HepG2 (cell line): ENCODE data around the gene SYT7. TPM values are rescaled to one million over a fixed set of nuclear protein-coding genes. Genes with fewer than 3 reads are reported as not detected.

Experiments
- ATAD3A ChIP-seq: sonication (generic); formaldehyde crosslinking; IDR thresholded peaks from 2 replicates; pipeline ENCODE4 v1.4.0; 2020; ENCODE audit warnings: missing genetic modification reagents
- ATF7 ChIP-seq, 2 experiments: fragments of 450-650 bp in 1 of 2; sonication (generic) in 1 of 2; formaldehyde crosslinking in 1 of 2; IDR thresholded peaks; 2 replicates each; pipeline versions ENCODE4 v1.4.0 to v1.6.1; 2016 to 2020; ENCODE audit warnings: antibody characterized with exemption in 1 of 2, mild to moderate bottlenecking in 1 of 2, missing genetic modification reagents in 1 of 2
- BORCS8-MEF2B ChIP-seq: sonication (generic); formaldehyde crosslinking; IDR thresholded peaks from 2 replicates; pipeline ENCODE4 v1.8.0; 2022; ENCODE audit warnings: mild to moderate bottlenecking, missing genetic modification reagents
- CEBPB ChIP-seq: IDR thresholded peaks from 2 replicates; pipeline ENCODE4 v1.6.1; 2011; ENCODE audit warnings: low read depth, low read length, improper control_type of control experiment, borderline replicate concordance
- FOXO1 ChIP-seq: sonication (generic); formaldehyde crosslinking; IDR thresholded peaks from 2 replicates; pipeline ENCODE4 v1.4.0; 2020; ENCODE audit warnings: missing genetic modification reagents
- GFI1 ChIP-seq: sonication (generic); formaldehyde crosslinking; IDR thresholded peaks from 2 replicates; pipeline ENCODE4 v1.5.0; 2020; ENCODE audit warnings: missing genetic modification reagents, mild to moderate bottlenecking, borderline replicate concordance
- JUND ChIP-seq: sonication (generic); formaldehyde crosslinking; IDR thresholded peaks from 2 replicates; pipeline ENCODE4 v1.8.0; 2022; ENCODE audit warnings: mild to moderate bottlenecking, missing genetic modification reagents
- MAF1 ChIP-seq: sonication (generic); formaldehyde crosslinking; IDR thresholded peaks from 2 replicates; pipeline ENCODE4 v1.5.0; 2020; ENCODE audit warnings: missing genetic modification reagents, borderline replicate concordance
- NCOA1 ChIP-seq: sonication (generic); formaldehyde crosslinking; IDR thresholded peaks from 2 replicates; pipeline ENCODE4 v1.9.0; 2021; ENCODE audit warnings: missing genetic modification reagents
- PHF8 ChIP-seq: sonication (generic); formaldehyde crosslinking; IDR thresholded peaks from 2 replicates; pipeline ENCODE4 v1.5.0; 2020; ENCODE audit warnings: missing genetic modification reagents
- PPARG ChIP-seq: conservative IDR thresholded peaks from 2 replicates; pipeline ENCODE4 v1.6.1; 2016; ENCODE audit warnings: missing biosample characterization, missing genetic modification reagents
- REPIN1 ChIP-seq: sonication (generic); formaldehyde crosslinking; IDR thresholded peaks from 2 replicates; pipeline ENCODE4 v1.8.0; 2022; ENCODE audit warnings: missing genetic modification reagents, low read depth, mild to moderate bottlenecking, borderline replicate concordance
- SETDB1 ChIP-seq: sonication (generic); formaldehyde crosslinking; IDR thresholded peaks from 2 replicates; pipeline ENCODE4 v1.5.1; 2020; ENCODE audit warnings: missing genetic modification reagents, mild to moderate bottlenecking, borderline replicate concordance
- ZFP36 ChIP-seq: fragments of 150-350 bp; IDR thresholded peaks from 2 replicates; pipeline ENCODE4 v1.6.1; 2018; ENCODE audit warnings: borderline replicate concordance, low read length, low read depth; ENCODE audit not compliant: partially characterized antibody
- ZNF781 ChIP-seq: sonication (generic); formaldehyde crosslinking; IDR thresholded peaks from 2 replicates; pipeline ENCODE4 v1.5.1; 2020; ENCODE audit warnings: borderline replicate concordance, mild to moderate bottlenecking, missing genetic modification reagents; ENCODE audit errors: not compliant biosample characterization
- polyA plus RNA-seq, 8 experiments: library from polyadenylated mRNA; depleted of rRNA in 3 of 8; stranded (reverse) in 7 of 8; unstranded in 1 of 8; fragments of >200 nt; fragmentation: Illumina TruSeq in 4 of 8; extraction: Trizol in 4 of 8; gene quantifications; 2 replicates each; pipeline versions ENCODE4 v1.2.1 to v1.2.3, GENCODE V29; 2011 to 2016; ENCODE audit warnings: low read depth in 4 of 8, missing spikeins in 1 of 8, mixed read lengths in 1 of 8; ENCODE audit not compliant: insufficient read depth in 1 of 8
- total RNA-seq, 5 experiments: library from RNA; depleted of rRNA; stranded (reverse); fragments of >200 nt; fragmentation: Illumina TruSeq; extraction: Trizol; gene quantifications; 2 replicates each; pipeline ENCODE4 v1.2.3, GENCODE V29; 2016; ENCODE audit warnings: low read depth in 1 of 5
- TF ChIP-seq, protein P1 (sequence below): IDR thresholded peaks from 2 replicates; pipeline ENCODE4 v1.6.1; 2016; ENCODE audit warnings: missing biosample characterization, missing genetic modification reagents, low read depth
- TF ChIP-seq, protein P2 (sequence below): sonication (generic); formaldehyde crosslinking; IDR thresholded peaks from 2 replicates; pipeline ENCODE4 v1.5.0; 2020; ENCODE audit warnings: missing genetic modification reagents
- TF ChIP-seq, protein P3 (sequence below): sonication (generic); formaldehyde crosslinking; IDR thresholded peaks from 2 replicates; pipeline ENCODE4 v1.5.0; 2020; ENCODE audit warnings: missing genetic modification reagents
- TF ChIP-seq, protein P4 (sequence below): sonication (generic); formaldehyde crosslinking; IDR thresholded peaks from 2 replicates; pipeline ENCODE4 v1.5.0; 2020; ENCODE audit warnings: mild to moderate bottlenecking, missing genetic modification reagents, moderate library complexity
- TF ChIP-seq, protein P5 (sequence below): sonication (generic); formaldehyde crosslinking; IDR thresholded peaks from 2 replicates; pipeline ENCODE4 v1.5.1; 2020; ENCODE audit warnings: missing genetic modification reagents, mild to moderate bottlenecking, borderline replicate concordance
- TF ChIP-seq, protein P6 (sequence below): sonication (generic); formaldehyde crosslinking; IDR thresholded peaks from 2 replicates; pipeline ENCODE4 v1.4.0; 2020; ENCODE audit warnings: missing genetic modification reagents

The SYT7 gene
- total and polyA plus RNA-seq, 2 of the 13 experiments (the other 11 are each of a cell fraction or from before 2014, with no cell fraction given) = 1.4 to 4.4 TPM

DNA sequence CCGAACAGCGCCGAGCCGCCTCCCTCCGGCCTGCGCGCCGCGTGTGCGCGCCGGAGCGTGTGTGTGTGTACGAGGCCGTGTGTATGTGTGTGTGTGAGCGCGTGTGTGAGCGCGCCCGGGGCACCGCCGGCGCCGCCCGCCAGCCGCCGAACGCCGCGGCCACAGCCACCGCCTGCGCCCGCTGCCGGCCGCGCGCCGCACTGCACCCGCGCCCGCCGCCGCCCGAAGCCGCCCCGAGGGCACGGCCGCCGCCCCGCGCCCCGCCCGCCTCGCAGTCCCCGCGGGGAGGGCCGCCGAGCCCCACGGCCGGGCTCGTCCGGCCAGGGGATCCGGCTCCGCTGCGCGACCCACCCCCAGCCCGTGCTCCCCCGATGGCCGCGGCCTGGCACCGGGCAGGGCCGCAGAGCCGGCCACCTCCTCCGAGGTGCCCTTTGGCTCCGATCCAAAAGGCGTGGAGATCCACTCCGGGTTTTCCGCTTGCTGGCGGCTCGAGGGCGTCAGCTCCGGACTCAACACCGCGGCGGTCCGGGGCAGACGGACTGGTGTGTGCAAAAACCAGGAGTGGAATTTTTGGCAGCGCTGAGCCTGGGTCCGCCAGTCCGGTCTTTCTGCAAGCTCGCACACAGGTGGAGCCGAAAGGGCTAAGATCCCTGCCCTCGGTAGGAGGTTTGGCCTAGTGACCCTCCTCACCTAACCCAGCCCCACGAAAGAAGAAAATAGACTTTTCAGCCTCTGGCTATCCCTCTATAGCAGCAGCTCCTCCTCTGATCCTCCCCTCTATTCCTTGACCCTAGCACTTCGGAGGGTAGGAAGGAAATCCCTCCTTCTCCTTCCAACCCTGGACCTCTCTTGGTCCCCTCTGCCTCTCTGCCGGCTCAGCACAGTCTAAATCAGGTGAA, at the start of gene SYT7 (continued):
- TF ChIP-seq, protein P1, sequence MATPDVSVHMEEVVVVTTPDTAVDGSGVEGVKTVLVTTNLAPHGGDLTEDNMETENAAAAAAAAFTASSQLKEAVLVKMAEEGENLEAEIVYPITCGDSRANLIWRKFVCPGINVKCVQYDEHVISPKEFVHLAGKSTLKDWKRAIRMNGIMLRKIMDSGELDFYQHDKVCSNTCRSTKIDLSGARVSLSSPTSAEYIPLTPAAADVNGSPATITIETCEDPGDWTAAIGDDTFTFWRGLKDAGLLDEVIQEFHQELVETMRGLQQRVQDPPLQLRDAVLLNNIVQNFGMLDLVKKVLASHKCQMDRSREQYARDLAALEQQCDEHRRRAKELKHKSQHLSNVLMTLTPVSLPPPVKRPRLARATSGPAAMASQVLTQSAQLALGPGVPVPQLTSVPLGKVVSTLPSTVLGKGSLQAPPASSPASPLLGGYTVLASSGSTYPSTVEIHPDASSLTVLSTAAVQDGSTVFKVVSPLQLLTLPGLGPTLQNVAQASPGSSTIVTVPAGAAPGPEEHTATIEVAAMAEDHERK (CRISPR knock-in tag) = no peak
- no peak for TF ChIP-seq ATF7 (IDR thresholded peaks at IDR 0.05)
- TF ChIP-seq ATF7 (CRISPR knock-in tag; IDR thresholded peaks at IDR 0.05) = no peak
- peak; percentile 59; the same call in 1 of the 2 replicates for TF ChIP-seq BORCS8-MEF2B (CRISPR knock-in tag)
- no peak for TF ChIP-seq ATAD3A (CRISPR knock-in tag)
- TF ChIP-seq NCOA1 (CRISPR knock-in tag) = no peak
- TF ChIP-seq, protein P2, sequence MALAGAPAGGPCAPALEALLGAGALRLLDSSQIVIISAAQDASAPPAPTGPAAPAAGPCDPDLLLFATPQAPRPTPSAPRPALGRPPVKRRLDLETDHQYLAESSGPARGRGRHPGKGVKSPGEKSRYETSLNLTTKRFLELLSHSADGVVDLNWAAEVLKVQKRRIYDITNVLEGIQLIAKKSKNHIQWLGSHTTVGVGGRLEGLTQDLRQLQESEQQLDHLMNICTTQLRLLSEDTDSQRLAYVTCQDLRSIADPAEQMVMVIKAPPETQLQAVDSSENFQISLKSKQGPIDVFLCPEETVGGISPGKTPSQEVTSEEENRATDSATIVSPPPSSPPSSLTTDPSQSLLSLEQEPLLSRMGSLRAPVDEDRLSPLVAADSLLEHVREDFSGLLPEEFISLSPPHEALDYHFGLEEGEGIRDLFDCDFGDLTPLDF (CRISPR knock-in tag) = no peak
- peak; percentile 20; the same call in 1 of the 2 replicates for TF ChIP-seq FOXO1 (CRISPR knock-in tag)
- TF ChIP-seq, protein P3, sequence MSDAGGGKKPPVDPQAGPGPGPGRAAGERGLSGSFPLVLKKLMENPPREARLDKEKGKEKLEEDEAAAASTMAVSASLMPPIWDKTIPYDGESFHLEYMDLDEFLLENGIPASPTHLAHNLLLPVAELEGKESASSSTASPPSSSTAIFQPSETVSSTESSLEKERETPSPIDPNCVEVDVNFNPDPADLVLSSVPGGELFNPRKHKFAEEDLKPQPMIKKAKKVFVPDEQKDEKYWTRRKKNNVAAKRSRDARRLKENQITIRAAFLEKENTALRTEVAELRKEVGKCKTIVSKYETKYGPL = no peak
- no peak for TF ChIP-seq ZNF781 (CRISPR knock-in tag)
- TF ChIP-seq, protein P4, sequence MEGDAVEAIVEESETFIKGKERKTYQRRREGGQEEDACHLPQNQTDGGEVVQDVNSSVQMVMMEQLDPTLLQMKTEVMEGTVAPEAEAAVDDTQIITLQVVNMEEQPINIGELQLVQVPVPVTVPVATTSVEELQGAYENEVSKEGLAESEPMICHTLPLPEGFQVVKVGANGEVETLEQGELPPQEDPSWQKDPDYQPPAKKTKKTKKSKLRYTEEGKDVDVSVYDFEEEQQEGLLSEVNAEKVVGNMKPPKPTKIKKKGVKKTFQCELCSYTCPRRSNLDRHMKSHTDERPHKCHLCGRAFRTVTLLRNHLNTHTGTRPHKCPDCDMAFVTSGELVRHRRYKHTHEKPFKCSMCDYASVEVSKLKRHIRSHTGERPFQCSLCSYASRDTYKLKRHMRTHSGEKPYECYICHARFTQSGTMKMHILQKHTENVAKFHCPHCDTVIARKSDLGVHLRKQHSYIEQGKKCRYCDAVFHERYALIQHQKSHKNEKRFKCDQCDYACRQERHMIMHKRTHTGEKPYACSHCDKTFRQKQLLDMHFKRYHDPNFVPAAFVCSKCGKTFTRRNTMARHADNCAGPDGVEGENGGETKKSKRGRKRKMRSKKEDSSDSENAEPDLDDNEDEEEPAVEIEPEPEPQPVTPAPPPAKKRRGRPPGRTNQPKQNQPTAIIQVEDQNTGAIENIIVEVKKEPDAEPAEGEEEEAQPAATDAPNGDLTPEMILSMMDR = peak; percentile 53
- TF ChIP-seq CEBPB = no peak
- no peak for TF ChIP-seq GFI1 (CRISPR knock-in tag)
- no peak for TF ChIP-seq MAF1 (CRISPR knock-in tag)
- TF ChIP-seq, protein P5, sequence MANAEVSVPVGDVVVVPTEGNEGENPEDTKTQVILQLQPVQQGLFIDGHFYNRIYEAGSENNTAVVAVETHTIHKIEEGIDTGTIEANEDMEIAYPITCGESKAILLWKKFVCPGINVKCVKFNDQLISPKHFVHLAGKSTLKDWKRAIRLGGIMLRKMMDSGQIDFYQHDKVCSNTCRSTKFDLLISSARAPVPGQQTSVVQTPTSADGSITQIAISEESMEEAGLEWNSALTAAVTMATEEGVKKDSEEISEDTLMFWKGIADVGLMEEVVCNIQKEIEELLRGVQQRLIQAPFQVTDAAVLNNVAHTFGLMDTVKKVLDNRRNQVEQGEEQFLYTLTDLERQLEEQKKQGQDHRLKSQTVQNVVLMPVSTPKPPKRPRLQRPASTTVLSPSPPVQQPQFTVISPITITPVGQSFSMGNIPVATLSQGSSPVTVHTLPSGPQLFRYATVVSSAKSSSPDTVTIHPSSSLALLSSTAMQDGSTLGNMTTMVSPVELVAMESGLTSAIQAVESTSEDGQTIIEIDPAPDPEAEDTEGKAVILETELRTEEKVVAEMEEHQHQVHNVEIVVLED = no peak
- no peak for TF ChIP-seq SETDB1 (CRISPR knock-in tag)
- no peak for TF ChIP-seq PHF8 (CRISPR knock-in tag)
- TF ChIP-seq PPARG = 0 out of 2 replicates have a peak, but pooled peaks have one; percentile 27
- no peak for TF ChIP-seq JUND (CRISPR knock-in tag)
- TF ChIP-seq REPIN1 (CRISPR knock-in tag) = no peak
- no peak for TF ChIP-seq ZFP36
- TF ChIP-seq, protein P6, sequence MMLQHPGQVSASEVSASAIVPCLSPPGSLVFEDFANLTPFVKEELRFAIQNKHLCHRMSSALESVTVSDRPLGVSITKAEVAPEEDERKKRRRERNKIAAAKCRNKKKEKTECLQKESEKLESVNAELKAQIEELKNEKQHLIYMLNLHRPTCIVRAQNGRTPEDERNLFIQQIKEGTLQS = 0 out of 2 replicates have a peak, but pooled peaks have one; percentile 44
